ENCODE data around the gene PDE9A. TPM values are rescaled to one million over a fixed set of nuclear protein-coding genes. Genes with fewer than 3 reads are reported as not detected.

PDE9A gene
- total RNA-seq, 1 experiment from 2014 or later = 44.8 TPM

DNA sequence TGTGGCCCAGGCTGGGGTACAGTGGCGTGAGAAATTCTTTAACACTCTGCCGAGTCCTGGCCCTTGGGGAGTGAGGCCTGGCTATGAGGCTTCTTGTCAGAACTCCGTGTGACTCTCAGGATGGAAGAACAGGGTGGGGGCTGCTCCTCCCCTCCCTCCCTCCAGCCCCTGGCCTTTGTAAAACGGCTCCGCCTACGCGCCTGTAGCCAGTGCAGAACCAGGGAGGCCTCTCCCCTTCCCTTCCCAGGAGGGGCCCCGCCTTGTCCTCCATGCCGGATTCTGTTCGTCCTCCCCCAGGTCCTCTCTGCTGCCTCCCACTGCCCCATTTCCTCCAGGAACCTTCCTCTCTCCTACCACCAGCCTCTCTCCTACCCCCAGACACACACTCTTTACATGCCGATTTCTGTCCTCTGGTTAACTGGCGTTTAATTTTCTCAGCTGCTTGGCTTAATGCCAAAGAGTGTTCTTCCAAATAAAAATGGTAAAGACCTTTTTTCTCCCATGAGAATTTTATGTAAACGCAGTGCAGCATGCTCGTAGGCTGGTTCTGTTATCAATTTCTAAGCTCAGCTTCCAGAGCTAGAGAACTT, 21.0 kb downstream of the PDE9A start:
- peak; percentile 93 for ATAC-seq
- DNase-seq (ENCODE audit: low spot score) = peak; percentile 76
- TF ChIP-seq SP1 (CRISPR knock-in tag; conservative IDR thresholded peaks at IDR 0.05) (0 out of 2 replicates have a peak, but pooled peaks have one; percentile 29), ZNF263 (CRISPR knock-in tag; IDR thresholded peaks at IDR 0.05; ENCODE audit: low read depth) (peak; percentile 89), HMGXB4 (CRISPR knock-in tag; IDR thresholded peaks at IDR 0.05) (no peak)
- H3K4me3 Mint-ChIP-seq = no peak overlapping the region; the same call in 1 of the 2 replicates
- no peaks in the 10 kb centered on the region for H3K9me3 Mint-ChIP-seq
- H3K27ac Mint-ChIP-seq = peak overlapping the region; percentile 22
- H3K27me3 Mint-ChIP-seq (ENCODE audit: low read depth) = no peaks in the 10 kb centered on the region; the same call in 1 of the 2 replicates
- ChIA-PET CTCF (interaction anchor here (0.6 to 1.2 kb wide), 6 partner anchors 20 to 594 kb away, joined by 3 to 5 read pairs (median 3); no protein-coding TSS in a partner anchor), POLR2A (interaction anchor here (0.6 kb wide), 1 partner anchor 317 kb away, joined by 3 read pairs; no protein-coding TSS in a partner anchor)
- H3K36me3 Mint-ChIP-seq = peaks cover 14% of the 10 kb centered on the region
- H3K4me1 Mint-ChIP-seq = peaks cover 47% of the 10 kb centered on the region

GRCh38 chr21:42675403-42675802, 22.0 kb downstream of the PDE9A start:
- TF ChIP-seq NR3C1 (CRISPR knock-in tag; conservative IDR thresholded peaks at IDR 0.05; ENCODE audit: low read depth) (no peak), KAT7 (CRISPR knock-in tag; IDR thresholded peaks at IDR 0.05; ENCODE audit: borderline replicate concordance) (no peak), SOX15 (CRISPR knock-in tag; IDR thresholded peaks at IDR 0.05) (no peak), FOXJ3 (CRISPR knock-in tag; IDR thresholded peaks at IDR 0.05; ENCODE audit: borderline replicate concordance) (no peak), TCF7 (CRISPR knock-in tag; IDR thresholded peaks at IDR 0.05; ENCODE audit: low read depth) (no peak), USF1 (CRISPR knock-in tag; IDR thresholded peaks at IDR 0.05) (no peak), TEAD4 (CRISPR knock-in tag; IDR thresholded peaks at IDR 0.05) (no peak), FOXK1 (CRISPR knock-in tag; IDR thresholded peaks at IDR 0.05) (no peak)
- TF ChIP-seq, protein P1, sequence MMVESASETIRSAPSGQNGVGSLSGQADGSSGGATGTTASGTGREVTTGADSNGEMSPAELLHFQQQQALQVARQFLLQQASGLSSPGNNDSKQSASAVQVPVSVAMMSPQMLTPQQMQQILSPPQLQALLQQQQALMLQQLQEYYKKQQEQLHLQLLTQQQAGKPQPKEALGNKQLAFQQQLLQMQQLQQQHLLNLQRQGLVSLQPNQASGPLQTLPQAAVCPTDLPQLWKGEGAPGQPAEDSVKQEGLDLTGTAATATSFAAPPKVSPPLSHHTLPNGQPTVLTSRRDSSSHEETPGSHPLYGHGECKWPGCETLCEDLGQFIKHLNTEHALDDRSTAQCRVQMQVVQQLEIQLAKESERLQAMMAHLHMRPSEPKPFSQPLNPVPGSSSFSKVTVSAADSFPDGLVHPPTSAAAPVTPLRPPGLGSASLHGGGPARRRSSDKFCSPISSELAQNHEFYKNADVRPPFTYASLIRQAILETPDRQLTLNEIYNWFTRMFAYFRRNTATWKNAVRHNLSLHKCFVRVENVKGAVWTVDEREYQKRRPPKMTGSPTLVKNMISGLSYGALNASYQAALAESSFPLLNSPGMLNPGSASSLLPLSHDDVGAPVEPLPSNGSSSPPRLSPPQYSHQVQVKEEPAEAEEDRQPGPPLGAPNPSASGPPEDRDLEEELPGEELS (CRISPR knock-in tag; IDR thresholded peaks at IDR 0.05) = no peak
- TF ChIP-seq, protein P2, sequence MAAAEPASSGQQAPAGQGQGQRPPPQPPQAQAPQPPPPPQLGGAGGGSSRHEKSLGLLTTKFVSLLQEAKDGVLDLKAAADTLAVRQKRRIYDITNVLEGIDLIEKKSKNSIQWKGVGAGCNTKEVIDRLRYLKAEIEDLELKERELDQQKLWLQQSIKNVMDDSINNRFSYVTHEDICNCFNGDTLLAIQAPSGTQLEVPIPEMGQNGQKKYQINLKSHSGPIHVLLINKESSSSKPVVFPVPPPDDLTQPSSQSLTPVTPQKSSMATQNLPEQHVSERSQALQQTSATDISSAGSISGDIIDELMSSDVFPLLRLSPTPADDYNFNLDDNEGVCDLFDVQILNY (CRISPR knock-in tag; IDR thresholded peaks at IDR 0.05) = no peak
- no peaks in the 10 kb centered on the region; the same call in 1 of the 2 replicates for H3K27me3 Mint-ChIP-seq (ENCODE audit: low read depth)
- H3K4me3 Mint-ChIP-seq = no peak overlapping the region
- no peak for ATAC-seq
- H3K27ac Mint-ChIP-seq = peak overlapping the region; percentile 45
- POLR2A ChIA-PET = no interaction called here
- CTCF ChIA-PET = no interaction called here
- H3K4me1 Mint-ChIP-seq = peaks cover 50% of the 10 kb centered on the region
- DNase-seq (ENCODE audit: low spot score) = no peak
- H3K9me3 Mint-ChIP-seq = no peaks in the 10 kb centered on the region
- peaks cover 15% of the 10 kb centered on the region for H3K36me3 Mint-ChIP-seq

DNA sequence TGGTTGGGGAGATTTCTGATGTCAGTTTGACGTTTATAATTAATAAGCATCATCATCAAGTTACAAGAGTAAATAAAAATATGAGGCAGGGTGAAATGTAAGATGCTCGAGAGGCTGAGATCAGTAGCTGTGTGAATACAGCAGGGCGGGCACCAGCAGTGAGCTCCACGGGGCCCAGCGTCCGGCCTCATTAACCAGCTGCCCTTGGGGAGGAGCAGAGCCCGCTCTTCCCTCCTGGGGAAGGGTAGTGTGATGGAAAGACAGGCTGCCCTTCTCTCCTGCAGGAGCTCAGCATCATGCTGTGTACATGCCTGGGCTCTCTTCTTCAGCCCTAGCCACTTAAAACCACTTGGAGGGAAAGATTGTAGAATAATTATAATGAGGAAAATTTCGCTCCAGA, 23.4 kb downstream of the PDE9A start:
- CTCF ChIA-PET = interaction anchor here (0.6 to 4.2 kb wide), 6 partner anchors 11 to 83 kb away, joined by 3 to 26 read pairs (median 5); partner anchors contain the start of gene PDE9A
- H3K27ac Mint-ChIP-seq = no peak overlapping the region
- H3K9me3 Mint-ChIP-seq = no peaks in the 10 kb centered on the region
- POLR2A ChIA-PET = no interaction called here
- H3K36me3 Mint-ChIP-seq = peaks cover 15% of the 10 kb centered on the region
- H3K4me1 Mint-ChIP-seq = peaks cover 50% of the 10 kb centered on the region
- no peaks in the 10 kb centered on the region; the same call in 1 of the 2 replicates for H3K27me3 Mint-ChIP-seq (ENCODE audit: low read depth)
- no peak for ATAC-seq
- H3K4me3 Mint-ChIP-seq = no peak overlapping the region
- no peak for DNase-seq (ENCODE audit: low spot score)
- TF ChIP-seq, protein P1 (CRISPR knock-in tag; IDR thresholded peaks at IDR 0.05) = no peak
- TF ChIP-seq ATF3 (CRISPR knock-in tag; conservative IDR thresholded peaks at IDR 0.05) (no peak), GRHL2 (CRISPR knock-in tag; IDR thresholded peaks at IDR 0.05; ENCODE audit: insufficient replicate concordance, severe bottlenecking) (no peak), TP53 (CRISPR knock-in tag; IDR thresholded peaks at IDR 0.05) (no peak), SMAD4 (CRISPR knock-in tag; IDR thresholded peaks at IDR 0.05) (no peak), NR1H2 (CRISPR knock-in tag; IDR thresholded peaks at IDR 0.05) (no peak), MYBL2 (CRISPR knock-in tag; IDR thresholded peaks at IDR 0.05) (no peak), NFYB (CRISPR knock-in tag; conservative IDR thresholded peaks at IDR 0.05; ENCODE audit: low read depth) (no peak), CREM (CRISPR knock-in tag; IDR thresholded peaks at IDR 0.05) (no peak), MXD4 (CRISPR knock-in tag; IDR thresholded peaks at IDR 0.05; ENCODE audit: borderline replicate concordance) (no peak)
- TF ChIP-seq, protein P3, sequence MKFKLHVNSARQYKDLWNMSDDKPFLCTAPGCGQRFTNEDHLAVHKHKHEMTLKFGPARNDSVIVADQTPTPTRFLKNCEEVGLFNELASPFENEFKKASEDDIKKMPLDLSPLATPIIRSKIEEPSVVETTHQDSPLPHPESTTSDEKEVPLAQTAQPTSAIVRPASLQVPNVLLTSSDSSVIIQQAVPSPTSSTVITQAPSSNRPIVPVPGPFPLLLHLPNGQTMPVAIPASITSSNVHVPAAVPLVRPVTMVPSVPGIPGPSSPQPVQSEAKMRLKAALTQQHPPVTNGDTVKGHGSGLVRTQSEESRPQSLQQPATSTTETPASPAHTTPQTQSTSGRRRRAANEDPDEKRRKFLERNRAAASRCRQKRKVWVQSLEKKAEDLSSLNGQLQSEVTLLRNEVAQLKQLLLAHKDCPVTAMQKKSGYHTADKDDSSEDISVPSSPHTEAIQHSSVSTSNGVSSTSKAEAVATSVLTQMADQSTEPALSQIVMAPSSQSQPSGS (CRISPR knock-in tag; IDR thresholded peaks at IDR 0.05; ENCODE audit: borderline replicate concordance, low read depth) = no peak

Measured in WTC11 (cell line).